A673 (cell line): ENCODE data around the gene TEX35. TPM values are rescaled to one million over a fixed set of nuclear protein-coding genes. Genes with fewer than 3 reads are reported as not detected.

Experiments
- BruUV-seq: library from RNA; stranded (reverse); fragments of 400-500 nt; replicated peaks from 2 replicates; lab custom pipeline; 2021; lab: Mats Ljungman, UMichigan
- CTCF ChIA-PET: fragments of 300-600 bp; sonication (Branson Sonifier 250); formaldehyde crosslinking; loops from one replicate; lab custom pipeline; 2022; ENCODE audit warnings: antibody characterized with exemption; lab: Charles Lee
- POLR2A ChIA-PET: fragments of 300-600 bp; sonication (Branson Sonifier 250); formaldehyde crosslinking; loops from one replicate; lab custom pipeline; 2022; ENCODE audit warnings: antibody characterized with exemption; ENCODE audit not compliant: low non-redundant PET; lab: Charles Lee
- DNase-seq: peaks from one replicate; pipeline ENCODE4 v3.0.0-alpha.2; 2015; ENCODE audit warnings: low spot score
- H3K27ac ChIP-seq: fragments of 200-600 bp; sonication (generic); 2 replicates; pipeline ENCODE4 v1.5.1; 2016; ENCODE audit warnings: mixed run types, low read depth, mild to moderate bottlenecking, mixed read lengths, antibody characterized with exemption, low read length; ENCODE audit not compliant: poor library complexity, severe bottlenecking
- H3K27me3 ChIP-seq: fragments of 200-600 bp; sonication (generic); replicated peaks from 2 replicates; pipeline ENCODE4 v1.6.1; 2017; ENCODE audit warnings: mixed run types, low read depth, mild to moderate bottlenecking, mixed read lengths, antibody characterized with exemption, low read length; ENCODE audit not compliant: insufficient read depth, poor library complexity
- H3K36me3 ChIP-seq: fragments of 200-600 bp; sonication (generic); 2 replicates; pipeline ENCODE4 v1.6.1; 2016; ENCODE audit warnings: mixed run types, mild to moderate bottlenecking, mixed read lengths, antibody characterized with exemption, low read length; ENCODE audit not compliant: insufficient read depth, poor library complexity, severe bottlenecking
- H3K4me1 ChIP-seq: fragments of 200-600 bp; sonication (generic); 2 replicates; pipeline ENCODE4 v1.6.1; 2017; ENCODE audit warnings: mixed run types, mild to moderate bottlenecking, mixed read lengths, antibody characterized with exemption, low read length; ENCODE audit not compliant: insufficient read depth, poor library complexity, severe bottlenecking
- H3K4me3 ChIP-seq: fragments of 200-600 bp; sonication (generic); 2 replicates; pipeline ENCODE4 v1.5.1; 2016; ENCODE audit warnings: low read depth, mixed run types, mild to moderate bottlenecking, mixed read lengths, low read length; ENCODE audit not compliant: poor library complexity, severe bottlenecking
- H3K9me3 ChIP-seq: fragments of 200-600 bp; sonication (generic); 2 replicates; pipeline ENCODE4 v1.6.1; 2016; ENCODE audit warnings: mixed run types, low read depth, mild to moderate bottlenecking, mixed read lengths, antibody characterized with exemption, low read length; ENCODE audit not compliant: poor library complexity, severe bottlenecking
- CTCF ChIP-seq: fragments of 300-800, 200-600 bp; sonication (generic); conservative IDR thresholded peaks from 2 replicates; pipeline ENCODE4 v1.5.1; 2017; ENCODE audit warnings: low read depth, mild to moderate bottlenecking, antibody characterized with exemption, low read length, moderate library complexity, mixed read lengths
- EZH2 ChIP-seq: fragments of 200-600 bp; sonication (generic); IDR thresholded peaks from 2 replicates; pipeline ENCODE4 v1.6.1; 2017; ENCODE audit warnings: borderline replicate concordance, low read depth, mild to moderate bottlenecking, mixed read lengths, antibody characterized with exemption, low read length; ENCODE audit not compliant: poor library complexity, severe bottlenecking
- intact Hi-C: fragments of 100-400 bp; cut with micrococcal nuclease; formaldehyde crosslinking; loops from one replicate; pipeline ENCODE4 v1.10.0; 2022; ENCODE audit not compliant: unreplicated experiment
- total RNA-seq: library from RNA; stranded (reverse); gene quantifications from 2 replicates; pipeline ENCODE4 v1.2.3, GENCODE V29; 2021

TEX35 gene
- total RNA-seq, 1 experiment from 2014 or later: not detected

- ChIA-PET POLR2A (no interaction called here), CTCF (no interaction called here)
- DNase-seq: no peak
- Histone ChIP-seq H3K4me1 (no peaks in the 10 kb centered on the region), H3K4me3 (no peak overlapping the region), H3K36me3 (no peaks in the 10 kb centered on the region), H3K9me3 (no peaks in the 10 kb centered on the region), H3K27me3 (no peaks in the 10 kb centered on the region), H3K27ac (no peak overlapping the region)
- no TSS peak for BruUV-seq
- intact Hi-C loops: no loop called here
- TF ChIP-seq CTCF (no peak), EZH2 (no peak)
Measured at GRCh38 chr1:178539291-178539690, 26.4 kb downstream of the TEX35 start.

GRCh38 chr1:178540204-178540603 lies 27.3 kb downstream of the TEX35 start:
- TF ChIP-seq CTCF (no peak), EZH2 (no peak)
- Histone ChIP-seq H3K4me1 (no peaks in the 10 kb centered on the region), H3K4me3 (no peak overlapping the region), H3K36me3 (no peaks in the 10 kb centered on the region), H3K9me3 (no peaks in the 10 kb centered on the region), H3K27ac (no peak overlapping the region), H3K27me3 (no peaks in the 10 kb centered on the region)
- intact Hi-C loops: loop anchor here (5.0 kb wide), 3 partner anchors 228 to 1057 kb away; partner anchors contain the start of gene AXDND1
- ChIA-PET POLR2A (no interaction called here), CTCF (interaction anchor here (0.9 kb wide), 1 partner anchor 462 kb away, joined by 3 read pairs; no protein-coding TSS in a partner anchor)
- no TSS peak for BruUV-seq
- DNase-seq: no peak

GRCh38 chr1:178540646-178541045 lies 27.7 kb downstream of the TEX35 start:
- POLR2A ChIA-PET: no interaction called here
- no peak for TF ChIP-seq CTCF
- intact Hi-C loops: loop anchor here (5.0 kb wide), 3 partner anchors 228 to 1057 kb away; partner anchors contain the start of gene AXDND1
- CTCF ChIA-PET: interaction anchor here (0.6 to 0.9 kb wide), 2 partner anchors 329 to 462 kb away, joined by 3 read pairs; no protein-coding TSS in a partner anchor
- Histone ChIP-seq H3K9me3 (no peaks in the 10 kb centered on the region), H3K4me3 (no peak overlapping the region), H3K27me3 (no peaks in the 10 kb centered on the region), H3K36me3 (no peaks in the 10 kb centered on the region), H3K27ac (no peak overlapping the region), H3K4me1 (no peaks in the 10 kb centered on the region)
- no TSS peak for BruUV-seq
- no peak for DNase-seq
